CD8-positive, alpha-beta memory T cell (primary cell): ENCODE results near the gene CNPY1. TPM values are rescaled to one million over a fixed set of nuclear protein-coding genes. Genes with fewer than 3 reads are reported as not detected.

Source experiments
- CTCF ChIA-PET: fragments of 350-600 bp; sonication (Branson Sonifier 250); formaldehyde crosslinking; loops from one replicate; lab custom pipeline; 2021; ENCODE audit warnings: antibody characterized with exemption; lab: Charles Lee
- POLR2A ChIA-PET: fragments of 350-600 bp; sonication (Branson Sonifier 250); formaldehyde crosslinking; loops from one replicate; lab custom pipeline; 2021; ENCODE audit warnings: antibody characterized with exemption; lab: Charles Lee
- DNase-seq, 5 donors: peaks; one replicate each; pipeline versions ENCODE4 v3.0.0 to v3.0.0-alpha.2; 2020 to 2022; ENCODE audit warnings: mixed read lengths in 1 of 5
- H3K27ac ChIP-seq: one replicate; pipeline ENCODE4 v1.7.0; 2013; ENCODE audit warnings: low read depth, mild to moderate bottlenecking, low read length, moderate library complexity
- H3K27me3 ChIP-seq: 2 replicates; pipeline ENCODE4 v1.7.0; 2013; ENCODE audit warnings: low read length, mild to moderate bottlenecking; ENCODE audit not compliant: insufficient read depth, poor library complexity, severe bottlenecking
- H3K36me3 ChIP-seq: 2 replicates; pipeline ENCODE4 v1.7.0; 2013; ENCODE audit warnings: mild to moderate bottlenecking, low read length, moderate library complexity; ENCODE audit not compliant: insufficient read depth
- H3K4me1 ChIP-seq: 2 replicates; pipeline ENCODE4 v1.7.0; 2013; ENCODE audit warnings: mild to moderate bottlenecking, low read length, moderate library complexity; ENCODE audit not compliant: insufficient read depth
- H3K4me3 ChIP-seq: 2 replicates; pipeline ENCODE4 v1.7.0; 2013; ENCODE audit warnings: mild to moderate bottlenecking, low read length
- H3K9me3 ChIP-seq: 2 replicates; pipeline ENCODE4 v1.7.0; 2013; ENCODE audit warnings: mild to moderate bottlenecking, low read length
- H3K27ac Mint-ChIP-seq, 8 donors: one replicate each; pipeline ENCODE4 v1.8.0; 2020 to 2021; ENCODE audit warnings: mixed read lengths in 8 of 8, mild to moderate bottlenecking in 6 of 8, inconsistent platforms in 3 of 8, moderate library complexity in 3 of 8
- H3K27me3 Mint-ChIP-seq, 2 donors: one replicate each; pipeline ENCODE4 v1.8.0; 2020 to 2021; ENCODE audit warnings: mixed read lengths in 2 of 2, mild to moderate bottlenecking in 1 of 2, moderate library complexity in 1 of 2
- H3K36me3 Mint-ChIP-seq, 3 donors: one replicate each; pipeline ENCODE4 v1.8.0; 2020 to 2021; ENCODE audit warnings: mixed read lengths in 3 of 3, inconsistent platforms in 1 of 3, mild to moderate bottlenecking in 1 of 3
- H3K4me1 Mint-ChIP-seq, 3 donors: one replicate each; pipeline ENCODE4 v1.8.0; 2020 to 2021; ENCODE audit warnings: mixed read lengths in 3 of 3, inconsistent platforms in 1 of 3, mild to moderate bottlenecking in 1 of 3
- H3K4me3 Mint-ChIP-seq, 7 donors: one replicate each; pipeline ENCODE4 v1.8.0; 2020 to 2021; ENCODE audit warnings: mixed read lengths in 7 of 7, mild to moderate bottlenecking in 6 of 7, moderate library complexity in 4 of 7, inconsistent platforms in 2 of 7
- H3K9me3 Mint-ChIP-seq, 5 donors: one replicate each; pipeline ENCODE4 v1.8.0; 2020 to 2022; ENCODE audit warnings: mixed read lengths in 5 of 5, mild to moderate bottlenecking in 3 of 5, moderate library complexity in 2 of 5, inconsistent platforms in 1 of 5
- polyA plus RNA-seq: library from polyadenylated mRNA; unstranded; fragments of 300-500 nt; fragmentation: Illumina TruSeq; gene quantifications from one replicate; pipeline ENCODE4 v1.2.3, GENCODE V29; 2021
- total RNA-seq, 2 experiments: library from RNA; stranded (reverse); gene quantifications; one replicate each; pipeline ENCODE4 v1.2.3, GENCODE V29; 2021

CNPY1 gene
- total and polyA plus RNA-seq, 3 experiments from 2014 or later: not detected

DNA sequence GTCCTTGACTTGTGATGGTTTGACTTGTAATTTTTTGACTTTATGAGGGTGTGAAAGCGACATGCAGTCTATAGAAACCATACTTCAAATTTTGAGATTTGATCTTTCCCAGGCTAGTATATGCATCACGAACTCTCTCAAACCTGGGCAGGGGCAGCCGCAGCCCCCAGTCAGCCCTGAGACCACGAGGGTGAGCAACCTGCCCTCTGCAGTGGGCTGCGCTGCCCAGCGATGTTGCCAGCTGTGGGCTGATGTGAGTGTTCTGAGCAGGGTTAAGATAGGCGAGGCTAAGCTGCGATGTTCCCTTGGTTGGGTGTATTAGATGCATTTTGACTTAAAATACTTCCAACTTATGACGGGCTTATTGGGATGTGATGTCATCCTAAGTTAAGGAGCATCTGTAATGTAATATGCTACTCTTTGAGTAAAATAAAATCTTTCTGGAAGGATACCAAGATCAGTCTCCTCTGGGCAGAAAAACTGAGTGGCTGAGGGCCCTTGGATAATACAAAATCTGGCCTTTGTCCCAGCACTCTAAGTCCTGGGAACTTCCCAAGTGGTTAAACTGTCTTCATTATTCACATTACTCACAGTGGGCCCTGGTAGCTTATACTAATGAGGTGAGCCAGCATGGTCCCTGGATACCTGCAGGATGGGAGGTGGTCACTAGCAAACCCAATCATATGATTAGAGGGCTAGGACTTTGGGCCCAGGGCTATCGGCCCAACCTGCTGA, 28.4 kb upstream of the CNPY1 start:
- ChIA-PET POLR2A (no interaction called here), CTCF (interaction anchor here (1.1 to 1.9 kb wide), 2 partner anchors 23 to 24 kb away, joined by 3 to 7 read pairs; no protein-coding TSS in a partner anchor)
- no peak overlapping the region for H3K27ac Mint-ChIP-seq
- H3K4me3 ChIP-seq: no peak overlapping the region
- H3K9me3 Mint-ChIP-seq: no peaks in the 10 kb centered on the region
- no peaks in the 10 kb centered on the region for H3K36me3 Mint-ChIP-seq
- DNase-seq: no peak
- H3K4me3 Mint-ChIP-seq: no peak overlapping the region
- no peak overlapping the region for H3K27ac ChIP-seq
- no peaks in the 10 kb centered on the region for H3K36me3 ChIP-seq
- H3K4me1 Mint-ChIP-seq: no peaks in the 10 kb centered on the region
- peaks cover 0 to 14% of the 10 kb centered on the region in 2 donors for H3K27me3 Mint-ChIP-seq
- no peaks in the 10 kb centered on the region for H3K4me1 ChIP-seq
- H3K27me3 ChIP-seq: no peaks in the 10 kb centered on the region
- no peaks in the 10 kb centered on the region for H3K9me3 ChIP-seq

DNA sequence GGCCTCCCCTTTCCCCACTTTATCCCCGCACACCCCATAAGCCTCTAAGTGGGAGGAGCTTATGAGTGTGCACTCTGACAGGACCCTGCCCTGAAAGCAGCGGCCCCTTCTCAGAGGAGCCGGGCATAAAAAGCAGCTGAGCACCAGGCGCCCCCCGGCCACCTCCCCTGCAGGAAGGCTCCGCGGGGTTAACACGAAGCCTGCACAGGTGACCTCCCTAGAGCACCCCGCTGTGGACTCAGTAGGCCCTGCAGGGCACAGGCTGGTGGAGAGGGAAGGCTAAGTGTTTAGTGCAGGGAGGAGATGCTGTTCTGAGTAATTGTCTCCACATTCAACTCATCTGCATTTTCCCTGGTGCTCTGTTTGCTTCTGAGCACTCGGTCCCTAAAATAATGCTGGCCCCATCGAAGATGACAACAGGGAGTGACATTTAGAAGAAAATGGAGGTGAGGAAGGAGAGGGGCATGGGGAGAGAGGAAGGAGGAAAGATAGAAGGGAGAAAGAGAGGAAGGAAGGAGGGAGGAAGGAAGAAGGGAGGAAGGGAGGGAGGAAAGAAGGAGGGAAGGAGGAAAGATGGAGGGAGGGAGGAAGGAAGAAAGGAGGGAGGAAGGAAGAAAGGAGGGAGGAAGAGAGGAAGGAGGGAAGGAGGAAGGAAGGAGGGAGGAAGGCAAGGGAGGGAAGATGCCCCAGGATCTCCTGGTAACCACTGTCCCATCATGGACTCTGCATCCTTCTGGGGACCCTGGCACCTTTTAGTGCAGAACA, 25.4 kb upstream of the CNPY1 start:
- H3K27ac Mint-ChIP-seq: no peak overlapping the region
- Histone ChIP-seq H3K4me3 (no peak overlapping the region), H3K9me3 (no peaks in the 10 kb centered on the region), H3K27me3 (no peaks in the 10 kb centered on the region), H3K4me1 (no peaks in the 10 kb centered on the region), H3K36me3 (no peaks in the 10 kb centered on the region), H3K27ac (no peak overlapping the region)
- H3K9me3 Mint-ChIP-seq: no peaks in the 10 kb centered on the region
- H3K36me3 Mint-ChIP-seq: no peaks in the 10 kb centered on the region
- POLR2A ChIA-PET: no interaction called here
- H3K27me3 Mint-ChIP-seq: peaks cover 0 to 7% of the 10 kb centered on the region in 2 donors
- no peak for DNase-seq
- CTCF ChIA-PET: no interaction called here
- no peak overlapping the region for H3K4me3 Mint-ChIP-seq
- no peaks in the 10 kb centered on the region for H3K4me1 Mint-ChIP-seq

DNA sequence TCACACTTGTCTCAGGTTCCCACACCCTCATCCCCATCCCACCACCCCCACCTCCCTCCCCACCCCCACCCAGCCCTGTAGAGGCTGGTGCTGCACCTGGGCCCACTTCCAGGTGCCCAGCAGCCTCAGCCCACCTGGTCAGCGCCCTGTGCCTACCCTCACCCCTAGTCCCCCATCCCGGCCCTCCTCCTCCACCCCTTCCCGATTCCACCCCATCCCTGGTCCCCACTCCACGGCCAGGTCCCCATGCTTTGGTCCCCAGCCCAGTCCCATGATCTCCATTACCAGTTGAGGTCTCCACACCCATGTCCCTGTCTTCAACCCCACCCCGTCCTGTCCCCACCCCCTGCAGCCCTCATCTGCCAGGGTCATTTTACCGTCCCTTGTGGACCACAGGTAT, 24.6 kb upstream of the CNPY1 start:
- H3K4me1 Mint-ChIP-seq: no peaks in the 10 kb centered on the region
- no peaks in the 10 kb centered on the region for H3K9me3 ChIP-seq
- H3K27me3 ChIP-seq: no peaks in the 10 kb centered on the region
- H3K36me3 ChIP-seq: no peaks in the 10 kb centered on the region
- peaks cover 0 to 7% of the 10 kb centered on the region in 2 donors for H3K27me3 Mint-ChIP-seq
- no peaks in the 10 kb centered on the region for H3K9me3 Mint-ChIP-seq
- ChIA-PET CTCF (no interaction called here), POLR2A (no interaction called here)
- H3K4me3 ChIP-seq: no peak overlapping the region
- H3K36me3 Mint-ChIP-seq: no peaks in the 10 kb centered on the region
- no peak overlapping the region for H3K4me3 Mint-ChIP-seq
- DNase-seq: no peak
- H3K27ac ChIP-seq: no peak overlapping the region
- no peaks in the 10 kb centered on the region for H3K4me1 ChIP-seq
- no peak overlapping the region for H3K27ac Mint-ChIP-seq

DNA sequence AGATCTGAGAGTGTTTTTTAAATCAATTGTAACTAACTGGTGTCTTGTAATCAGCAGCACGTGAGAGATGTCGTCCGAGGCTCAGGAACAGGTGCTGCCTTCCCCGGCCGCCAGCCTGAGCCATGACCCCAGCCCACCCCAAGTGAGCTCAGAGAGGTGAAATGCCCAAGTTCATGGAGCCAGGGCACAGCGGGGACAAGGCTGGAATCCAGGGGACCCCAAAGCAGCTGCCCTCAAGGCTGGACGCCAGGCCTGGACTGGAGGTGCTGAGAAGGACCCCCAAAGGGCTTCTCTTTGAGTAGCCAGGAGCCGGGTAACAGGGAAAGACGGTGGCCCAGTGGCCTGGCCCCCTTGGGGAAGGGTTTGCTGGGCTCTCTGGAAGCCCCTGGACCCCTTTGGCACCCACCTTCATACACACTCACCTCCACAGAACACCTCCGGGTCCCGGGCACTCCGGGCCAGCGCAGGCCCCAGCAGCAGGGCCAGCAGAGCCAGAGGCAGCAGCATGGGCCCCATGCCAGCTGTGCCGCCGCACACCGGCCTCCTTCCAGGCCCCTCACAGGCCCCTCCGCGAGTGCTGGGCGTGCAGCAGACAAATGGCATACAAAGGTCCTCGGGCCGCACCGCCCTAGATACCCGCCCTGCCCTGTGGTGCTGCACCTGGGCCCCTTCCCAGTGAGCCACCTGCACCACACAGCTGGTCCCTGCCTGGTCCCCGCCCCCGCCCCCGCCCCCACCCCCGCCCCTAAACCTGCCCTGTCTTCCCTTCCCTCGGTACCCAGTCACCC, 24.0 kb upstream of the CNPY1 start:
- no peaks in the 10 kb centered on the region for H3K9me3 Mint-ChIP-seq
- no peaks in the 10 kb centered on the region for H3K9me3 ChIP-seq
- no peak overlapping the region for H3K27ac Mint-ChIP-seq
- H3K27me3 Mint-ChIP-seq: peaks cover 0 to 7% of the 10 kb centered on the region in 2 donors
- no peaks in the 10 kb centered on the region for H3K4me1 Mint-ChIP-seq
- H3K4me3 Mint-ChIP-seq: no peak overlapping the region
- H3K4me1 ChIP-seq: no peaks in the 10 kb centered on the region
- DNase-seq: no peak
- no peaks in the 10 kb centered on the region for H3K27me3 ChIP-seq
- no peaks in the 10 kb centered on the region for H3K36me3 Mint-ChIP-seq
- H3K36me3 ChIP-seq: no peaks in the 10 kb centered on the region
- ChIA-PET CTCF (no interaction called here), POLR2A (no interaction called here)
- no peak overlapping the region for H3K4me3 ChIP-seq
- H3K27ac ChIP-seq: no peak overlapping the region

GRCh38 chr7:155569681-155570080, 23.3 kb upstream of the CNPY1 start:
- H3K36me3 ChIP-seq: no peaks in the 10 kb centered on the region
- H3K9me3 ChIP-seq: no peaks in the 10 kb centered on the region
- no peaks in the 10 kb centered on the region for H3K4me1 Mint-ChIP-seq
- ChIA-PET CTCF (no interaction called here), POLR2A (no interaction called here)
- no peaks in the 10 kb centered on the region for H3K36me3 Mint-ChIP-seq
- no peaks in the 10 kb centered on the region for H3K9me3 Mint-ChIP-seq
- no peak overlapping the region for H3K4me3 ChIP-seq
- H3K27ac Mint-ChIP-seq: peak overlapping the region in 1 of 8 donors; percentile 57
- H3K4me3 Mint-ChIP-seq: no peak overlapping the region
- no peaks in the 10 kb centered on the region for H3K4me1 ChIP-seq
- H3K27ac ChIP-seq: no peak overlapping the region
- H3K27me3 ChIP-seq: no peaks in the 10 kb centered on the region
- no peak for DNase-seq
- H3K27me3 Mint-ChIP-seq: peaks cover 0 to 7% of the 10 kb centered on the region in 2 donors

GRCh38 chr7:155568842-155569494, 22.6 kb upstream of the CNPY1 start:
- Histone ChIP-seq H3K4me1 (no peaks in the 10 kb centered on the region), H3K9me3 (no peaks in the 10 kb centered on the region), H3K36me3 (no peaks in the 10 kb centered on the region), H3K4me3 (no peak overlapping the region), H3K27me3 (no peaks in the 10 kb centered on the region), H3K27ac (no peak overlapping the region)
- no peaks in the 10 kb centered on the region for H3K9me3 Mint-ChIP-seq
- H3K27ac Mint-ChIP-seq: peak overlapping the region in 1 of 8 donors; percentile 75
- no peaks in the 10 kb centered on the region for H3K4me1 Mint-ChIP-seq
- no peak for DNase-seq
- ChIA-PET POLR2A (no interaction called here), CTCF (no interaction called here)
- H3K27me3 Mint-ChIP-seq: peaks cover 0 to 4% of the 10 kb centered on the region in 2 donors
- H3K36me3 Mint-ChIP-seq: no peaks in the 10 kb centered on the region
- H3K4me3 Mint-ChIP-seq: no peak overlapping the region

DNA sequence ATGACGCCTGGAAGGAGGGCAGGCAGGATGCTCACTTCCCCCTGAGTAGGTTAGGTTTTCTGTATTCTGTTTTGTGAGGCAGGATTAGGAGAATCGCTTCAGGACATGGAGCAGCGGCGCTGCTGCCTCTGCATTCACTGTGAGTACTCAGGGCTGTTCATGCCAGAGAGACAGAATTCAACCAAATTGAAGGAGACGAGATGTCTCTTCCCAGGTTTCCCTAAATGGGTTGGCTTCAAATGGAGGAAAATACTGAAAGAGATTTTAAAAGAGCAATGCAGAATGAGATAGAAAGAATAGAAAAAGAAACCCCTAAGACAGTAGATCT, 21.9 kb upstream of the CNPY1 start:
- CTCF ChIA-PET: no interaction called here
- Mint-ChIP-seq H3K9me3 (no peaks in the 10 kb centered on the region), H3K4me1 (no peaks in the 10 kb centered on the region), H3K27me3 (peaks cover 0 to 4% of the 10 kb centered on the region in 2 donors), H3K36me3 (no peaks in the 10 kb centered on the region), H3K27ac (no peak overlapping the region), H3K4me3 (no peak overlapping the region)
- Histone ChIP-seq H3K4me3 (no peak overlapping the region), H3K36me3 (no peaks in the 10 kb centered on the region), H3K9me3 (no peaks in the 10 kb centered on the region), H3K4me1 (no peaks in the 10 kb centered on the region), H3K27ac (no peak overlapping the region), H3K27me3 (no peaks in the 10 kb centered on the region)
- no peak for DNase-seq
- POLR2A ChIA-PET: no interaction called here
